ENCODE data around the gene CRHR2. TPM values are rescaled to one million over a fixed set of nuclear protein-coding genes. Genes with fewer than 3 reads are reported as not detected.
A peak's percentile ranks its signal among the peaks of the same experiment; 100 is the strongest.
"Not testable (repeated sequence)": the region's sequence is repeated elsewhere in the genome, so short reads cannot be mapped to it uniquely, and the experiment has no call there.

The CRHR2 gene
- total and polyA plus RNA-seq, 11 donors, result 0.06 to 1.6 (median 0.71) TPM; not detected in 1

DNA sequence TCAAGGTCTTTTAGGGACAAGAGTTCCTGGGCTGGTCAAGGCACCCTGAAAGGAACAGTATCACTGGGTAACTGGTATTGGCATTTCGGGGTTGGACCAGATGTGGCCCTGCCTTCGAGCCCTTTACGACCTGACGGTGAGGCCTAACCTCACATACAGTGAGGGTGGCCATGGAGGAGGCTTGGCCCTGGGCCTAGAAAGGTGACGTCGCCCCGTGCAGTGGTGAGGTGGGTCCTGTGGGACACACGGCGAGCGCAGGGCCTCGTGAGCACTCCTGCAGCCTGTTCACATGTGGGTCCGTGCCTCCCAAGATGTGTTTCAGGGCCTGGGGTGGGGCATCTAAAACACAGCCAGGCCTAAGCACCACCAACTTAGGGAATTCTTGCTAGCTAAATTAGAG is 36.1 kb downstream of the CRHR2 start:
- ATAC-seq, result peak in 1 of 4 donors; percentile 36
- 93 to 95% (median 94%) methylated on average over 12 of the region's 12 CpGs for WGBS, 4 donors

GRCh38 chr7:30645661-30646060 is 36.6 kb downstream of the CRHR2 start:
- ATAC-seq, result no peak
- DNase-seq, result no peak
- TF ChIP-seq POLR2A (IDR thresholded peaks at IDR 0.05) (no peak), CTCF (IDR thresholded peaks at IDR 0.05) (no peak)
- no peak overlapping the region for H3K4me3 ChIP-seq
- H3K27ac ChIP-seq, result no peak overlapping the region
- H3K27me3 ChIP-seq, result no peaks in the 10 kb centered on the region
- 91 to 94% (median 93%) methylated on average over 3 of the region's 3 CpGs for WGBS, 4 donors
- intact Hi-C loops (cut with DNase I), result no loop called here
- H3K36me3 ChIP-seq, result peaks cover 0 to 14% (median 5%) of the 10 kb centered on the region in 9 donors
- H3K4me1 ChIP-seq, result no peaks in the 10 kb centered on the region
- H3K9me3 ChIP-seq, result no peaks in the 10 kb centered on the region

More for the DNA sequence above, 36.1 kb downstream of the CRHR2 start:
- no peak overlapping the region for H3K4me3 ChIP-seq
- intact Hi-C loops (cut with DNase I), result no loop called here
- no peak for TF ChIP-seq CTCF (IDR thresholded peaks at IDR 0.05)
- H3K36me3 ChIP-seq, result peaks cover 0 to 14% (median 5%) of the 10 kb centered on the region in 9 donors
- H3K27ac ChIP-seq, result no peak overlapping the region
- no peaks in the 10 kb centered on the region for H3K27me3 ChIP-seq
- DNase-seq, result no peak
- no peaks in the 10 kb centered on the region for H3K9me3 ChIP-seq
- no peaks in the 10 kb centered on the region for H3K4me1 ChIP-seq

DNA sequence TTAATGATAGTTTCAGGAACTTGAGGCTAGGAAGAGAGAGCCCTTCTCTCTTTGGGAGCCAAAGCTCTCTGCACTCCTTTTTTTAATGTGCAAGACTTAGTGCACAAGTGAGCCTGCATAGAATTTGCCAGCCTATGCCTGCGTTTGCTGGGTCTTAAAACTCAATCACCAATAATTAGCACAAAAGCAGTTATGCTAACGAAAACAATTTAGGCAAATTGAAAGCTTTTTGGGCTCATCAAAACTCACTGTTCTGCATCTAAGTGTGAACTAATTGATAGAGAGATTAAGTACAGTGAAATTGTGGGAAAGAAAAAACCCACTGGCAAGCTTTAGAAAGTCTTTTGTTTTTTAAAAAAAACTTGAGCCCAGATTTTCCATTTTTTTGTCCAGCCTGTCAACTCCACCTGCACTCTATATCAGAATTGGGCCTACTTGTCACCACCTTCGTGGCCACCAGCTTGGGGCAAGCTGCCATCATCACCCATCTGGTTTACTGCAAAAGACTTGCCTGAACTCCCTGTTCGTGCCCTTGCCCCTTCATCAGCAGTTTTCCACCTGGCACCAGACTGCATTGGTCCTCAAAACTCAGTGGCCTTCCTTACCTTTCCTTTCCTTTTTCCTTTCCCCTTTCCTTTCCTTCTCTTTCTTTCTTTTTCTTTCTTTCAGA is 37.8 kb downstream of the CRHR2 start:
- intact Hi-C loops (cut with DNase I), result no loop called here
- WGBS, 4 donors, result 78 to 88% (median 83%) methylated on average over 4 of the region's 4 CpGs
- DNase-seq, result no peak

DNA sequence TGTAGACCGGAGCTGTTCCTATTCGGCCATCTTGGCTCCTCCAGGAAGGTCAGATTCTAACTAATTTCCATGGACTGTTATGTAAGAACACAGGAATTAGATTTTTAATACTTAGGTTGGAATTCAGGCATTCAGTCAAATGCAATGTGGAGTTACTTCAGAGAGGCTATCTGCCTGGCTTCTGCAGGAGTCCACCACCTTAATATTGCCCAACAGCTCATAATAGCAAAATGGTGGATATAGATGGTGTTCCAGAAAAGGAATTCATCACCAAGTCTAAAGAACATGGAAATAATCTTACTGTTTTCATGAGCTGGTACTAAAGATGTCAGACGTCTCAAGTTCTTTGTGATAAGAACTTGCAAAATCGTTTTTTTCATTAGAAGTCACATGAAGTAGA is 39.5 kb downstream of the CRHR2 start:
- H3K27me3 ChIP-seq, result no peaks in the 10 kb centered on the region
- no peak overlapping the region for H3K27ac ChIP-seq
- TF ChIP-seq CTCF (IDR thresholded peaks at IDR 0.05) (no peak), POLR2A (IDR thresholded peaks at IDR 0.05) (no peak)
- WGBS, 4 donors, result 79 to 90% (median 81%) methylated on average over 2 to 4 of the region's 4 CpGs
- intact Hi-C loops (cut with DNase I), result no loop called here
- H3K4me3 ChIP-seq, result no peak overlapping the region
- peaks cover 0 to 14% (median 5%) of the 10 kb centered on the region in 9 donors for H3K36me3 ChIP-seq
- DNase-seq (no peak), ATAC-seq (no peak)
- no peaks in the 10 kb centered on the region for H3K4me1 ChIP-seq
- H3K9me3 ChIP-seq, result no peaks in the 10 kb centered on the region

More for the DNA sequence above, 37.8 kb downstream of the CRHR2 start:
- peaks cover 0 to 14% (median 5%) of the 10 kb centered on the region in 9 donors for H3K36me3 ChIP-seq
- TF ChIP-seq CTCF (IDR thresholded peaks at IDR 0.05) (no peak), POLR2A (IDR thresholded peaks at IDR 0.05) (no peak)
- no peak overlapping the region for H3K27ac ChIP-seq
- no peaks in the 10 kb centered on the region for H3K9me3 ChIP-seq
- no peak for ATAC-seq
- H3K4me3 ChIP-seq, result no peak overlapping the region
- H3K27me3 ChIP-seq, result no peaks in the 10 kb centered on the region
- H3K4me1 ChIP-seq, result no peaks in the 10 kb centered on the region

GRCh38 chr7:30642322-30642721 is 39.9 kb downstream of the CRHR2 start:
- peaks cover 0 to 14% (median 5%) of the 10 kb centered on the region in 9 donors for H3K36me3 ChIP-seq
- intact Hi-C loops (cut with DNase I), result not testable (repeated sequence)

More at GRCh38 chr7:30642322-30642721, 39.9 kb downstream of the CRHR2 start:
- 70 to 81% (median 76%) methylated on average over 3 to 15 of the region's 29 CpGs for WGBS, 4 donors
- H3K27me3 ChIP-seq, H3K4me1 ChIP-seq, H3K9me3 ChIP-seq, ATAC-seq, DNase-seq, H3K27ac ChIP-seq, H3K4me3 ChIP-seq: not testable (repeated sequence)

All from heart left ventricle (tissue), 16 donors.